ENCODE data around the gene RPS6KA4.

The RPS6KA4 gene

DNA sequence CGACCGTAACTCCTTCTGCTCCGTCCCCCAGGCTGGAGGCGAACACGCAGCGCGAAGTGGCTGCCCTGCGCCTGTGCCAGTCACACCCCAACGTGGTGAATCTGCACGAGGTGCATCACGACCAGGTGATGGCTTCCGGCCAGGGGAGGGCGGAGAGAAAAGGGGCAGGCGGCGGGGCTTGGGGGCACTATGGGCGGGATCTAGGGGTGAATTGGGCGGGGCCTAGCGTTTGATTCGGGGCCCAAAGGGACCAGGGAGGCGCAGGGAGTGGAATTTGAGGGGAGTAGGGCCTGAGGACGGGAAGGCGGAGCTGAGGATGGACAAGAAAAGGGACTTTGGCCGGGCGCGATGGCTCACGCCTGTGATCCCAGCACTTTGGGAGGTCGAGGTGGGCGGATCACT lies 9.7 kb downstream of the RPS6KA4 start:
- peaks cover 9% of the 10 kb centered on the region for H3K36me3 Mint-ChIP-seq
- no peaks in the 10 kb centered on the region for H3K9me3 Mint-ChIP-seq
- H3K27ac Mint-ChIP-seq: no peak overlapping the region
- no peak overlapping the region for H3K4me3 Mint-ChIP-seq
- H3K4me1 Mint-ChIP-seq: no peaks in the 10 kb centered on the region
- H3K27me3 Mint-ChIP-seq: no peaks in the 10 kb centered on the region

DNA sequence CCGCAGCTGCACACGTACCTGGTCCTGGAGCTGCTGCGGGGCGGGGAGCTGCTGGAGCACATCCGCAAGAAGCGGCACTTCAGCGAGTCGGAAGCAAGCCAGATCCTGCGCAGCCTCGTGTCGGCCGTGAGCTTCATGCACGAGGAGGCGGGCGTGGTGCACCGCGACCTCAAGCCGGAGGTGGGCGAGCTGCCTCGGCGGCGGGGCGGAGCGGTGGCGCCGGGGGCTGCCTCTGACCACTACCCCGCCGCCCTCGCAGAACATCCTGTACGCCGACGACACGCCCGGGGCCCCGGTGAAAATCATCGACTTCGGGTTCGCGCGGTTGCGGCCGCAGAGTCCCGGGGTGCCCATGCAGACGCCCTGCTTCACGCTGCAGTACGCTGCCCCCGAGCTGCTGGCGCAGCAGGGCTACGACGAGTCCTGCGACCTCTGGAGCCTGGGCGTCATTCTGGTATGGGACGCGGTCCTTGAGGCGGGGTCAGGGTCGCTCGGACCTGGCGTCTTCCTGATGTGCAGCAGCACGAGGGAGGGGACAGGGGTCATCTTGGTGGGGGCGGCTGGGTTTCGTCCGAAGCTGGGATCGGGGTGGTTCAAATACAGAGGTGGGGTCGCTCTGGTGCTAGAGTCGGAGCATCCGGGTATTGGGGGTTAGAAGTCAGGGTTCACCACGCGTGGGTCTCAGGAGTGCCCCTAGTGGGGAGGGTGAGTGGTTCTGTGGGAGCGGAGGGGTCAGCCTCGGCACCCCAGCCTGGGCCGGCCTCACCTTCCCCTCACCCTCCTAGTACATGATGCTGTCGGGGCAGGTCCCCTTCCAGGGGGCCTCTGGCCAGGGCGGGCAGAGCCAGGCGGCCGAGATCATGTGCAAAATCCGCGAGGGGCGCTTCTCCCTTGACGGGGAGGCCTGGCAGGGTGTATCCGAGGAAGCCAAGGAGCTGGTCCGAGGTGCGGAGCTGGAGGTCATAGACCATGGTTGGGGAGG lies 10.8 kb downstream of the RPS6KA4 start:
- Mint-ChIP-seq H3K4me3 (no peak overlapping the region), H3K9me3 (no peaks in the 10 kb centered on the region), H3K27ac (no peak overlapping the region), H3K36me3 (peaks cover 5% of the 10 kb centered on the region), H3K27me3 (no peaks in the 10 kb centered on the region), H3K4me1 (no peaks in the 10 kb centered on the region)

DNA sequence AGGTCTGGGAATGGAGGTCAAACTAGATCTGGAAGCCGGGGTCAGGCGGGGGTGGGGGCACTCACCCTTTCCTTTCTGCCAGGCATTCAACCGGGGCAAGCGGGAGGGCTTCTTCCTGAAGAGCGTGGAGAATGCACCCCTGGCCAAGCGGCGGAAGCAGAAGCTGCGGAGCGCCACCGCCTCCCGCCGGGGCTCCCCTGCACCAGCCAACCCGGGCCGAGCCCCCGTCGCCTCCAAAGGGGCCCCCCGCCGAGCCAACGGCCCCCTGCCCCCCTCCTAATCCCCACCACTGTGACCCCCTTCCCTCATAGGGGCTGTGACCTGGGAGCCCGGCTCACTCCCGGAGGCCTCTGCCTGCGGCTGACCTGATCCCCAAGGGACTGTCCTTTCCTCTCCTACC lies 12.2 kb downstream of the RPS6KA4 start:
- Mint-ChIP-seq H3K27ac (no peak overlapping the region), H3K27me3 (no peaks in the 10 kb centered on the region), H3K4me3 (no peak overlapping the region), H3K9me3 (no peaks in the 10 kb centered on the region), H3K36me3 (peaks cover 5% of the 10 kb centered on the region), H3K4me1 (no peaks in the 10 kb centered on the region)

DNA sequence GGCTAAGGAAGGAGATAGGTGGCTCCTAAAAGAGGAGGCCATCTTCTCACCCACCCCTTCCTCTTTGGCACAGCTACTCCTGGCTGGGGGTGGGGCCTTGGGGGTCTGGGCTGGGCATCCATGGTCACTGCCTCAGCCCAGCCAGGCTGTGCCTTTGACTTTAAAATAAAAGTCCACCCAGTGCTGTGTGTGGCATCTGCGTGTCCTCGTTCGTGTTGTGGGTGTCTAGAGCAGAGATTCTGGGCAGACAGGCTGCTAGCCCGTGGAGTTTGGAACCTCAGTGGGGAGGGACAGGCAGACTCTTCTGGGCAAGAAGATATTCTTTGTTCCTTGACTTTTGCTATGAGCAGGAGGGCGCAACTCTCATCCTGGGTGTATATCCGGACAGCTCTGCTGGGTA lies 13.1 kb downstream of the RPS6KA4 start:
- Mint-ChIP-seq H3K27ac (no peak overlapping the region), H3K36me3 (no peaks in the 10 kb centered on the region), H3K4me3 (no peak overlapping the region), H3K27me3 (no peaks in the 10 kb centered on the region), H3K4me1 (no peaks in the 10 kb centered on the region), H3K9me3 (no peaks in the 10 kb centered on the region)

DNA sequence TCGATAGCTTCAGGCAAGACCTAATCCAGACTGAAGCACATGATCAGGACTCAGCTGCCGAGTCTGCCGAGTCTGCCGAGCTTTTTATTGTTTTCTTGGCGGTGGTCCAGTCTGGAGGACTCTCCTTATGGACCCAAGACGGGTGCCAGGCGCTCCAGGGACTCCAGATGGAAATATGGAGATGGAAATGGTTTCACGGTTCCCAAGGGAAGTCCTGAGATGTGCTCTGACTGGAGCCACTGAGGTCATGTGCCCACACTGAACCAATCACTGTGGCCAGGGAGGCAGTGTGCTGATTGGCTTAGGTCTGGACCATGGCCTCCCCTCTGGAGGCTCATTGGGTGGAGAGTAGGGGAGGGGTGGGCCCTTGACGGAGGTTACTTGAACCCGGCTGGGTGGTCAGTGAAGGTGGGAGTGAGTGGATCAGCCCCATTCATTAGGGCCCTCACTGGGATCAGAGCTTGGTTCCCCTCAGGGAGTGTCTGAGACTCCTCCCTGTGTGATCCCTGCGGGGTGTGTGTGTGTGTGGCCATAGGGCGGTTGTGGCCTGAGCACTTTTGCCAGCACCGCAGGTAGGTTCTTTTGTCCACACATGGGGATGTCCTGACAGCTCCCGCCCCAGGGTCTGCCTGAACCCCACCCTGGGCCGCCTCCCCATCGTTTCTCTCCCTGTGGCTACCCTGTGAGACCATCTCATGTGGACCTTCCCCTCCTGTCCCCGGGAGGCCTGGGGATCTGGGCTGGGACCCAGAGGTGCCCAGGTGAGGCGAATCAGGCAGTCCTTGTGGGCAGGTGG lies 14.0 kb downstream of the RPS6KA4 start:
- Mint-ChIP-seq H3K36me3 (no peaks in the 10 kb centered on the region), H3K4me3 (no peak overlapping the region), H3K27me3 (no peaks in the 10 kb centered on the region), H3K4me1 (no peaks in the 10 kb centered on the region), H3K9me3 (no peaks in the 10 kb centered on the region), H3K27ac (no peak overlapping the region)

DNA sequence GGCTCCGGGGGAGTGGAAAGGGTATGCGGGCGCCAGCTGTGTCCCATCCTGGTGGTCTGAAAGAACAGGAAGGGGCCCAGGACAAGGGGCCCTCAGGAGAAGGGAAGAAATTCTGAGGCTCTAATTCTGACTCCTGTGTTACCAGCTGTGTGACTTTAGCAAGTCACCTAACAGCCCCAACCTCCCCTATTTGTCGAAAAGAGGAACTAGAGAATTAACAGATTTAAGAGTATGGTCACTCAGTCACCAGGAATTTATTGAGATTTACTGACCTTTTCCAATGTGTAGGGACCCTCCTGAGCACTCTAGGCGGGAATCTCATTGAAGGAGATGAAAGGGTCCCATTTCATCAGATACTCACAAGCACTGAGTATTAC lies 14.6 kb downstream of the RPS6KA4 start:
- Mint-ChIP-seq H3K36me3 (no peaks in the 10 kb centered on the region), H3K27me3 (no peaks in the 10 kb centered on the region), H3K27ac (no peak overlapping the region)

DNA sequence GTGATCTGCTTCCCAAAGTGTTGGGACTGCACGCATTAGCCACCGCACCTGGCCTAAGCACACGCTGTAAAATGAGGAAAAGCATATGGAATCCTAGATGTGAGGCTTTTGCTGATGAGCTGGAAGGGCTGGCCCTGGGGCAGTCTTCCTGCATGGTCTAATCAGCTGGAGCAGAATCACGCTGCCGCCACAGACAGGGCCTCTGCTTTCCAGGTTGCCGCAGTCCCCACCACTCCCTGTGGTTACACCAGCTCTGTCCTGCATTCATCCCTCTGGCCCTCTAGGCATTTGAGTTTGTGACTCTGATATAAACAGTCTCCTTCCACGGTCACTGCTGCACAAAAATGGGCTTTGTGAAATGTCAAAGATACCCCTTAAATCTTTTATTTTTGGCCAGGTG lies 17.1 kb downstream of the RPS6KA4 start:
- no peaks in the 10 kb centered on the region for H3K9me3 Mint-ChIP-seq
- H3K36me3 Mint-ChIP-seq: no peaks in the 10 kb centered on the region
- H3K4me3 Mint-ChIP-seq: no peak overlapping the region
- no peaks in the 10 kb centered on the region for H3K4me1 Mint-ChIP-seq
- no peak overlapping the region for H3K27ac Mint-ChIP-seq
- H3K27me3 Mint-ChIP-seq: no peaks in the 10 kb centered on the region

More for the DNA sequence above, 14.6 kb downstream of the RPS6KA4 start:
- H3K9me3 Mint-ChIP-seq: no peaks in the 10 kb centered on the region
- no peaks in the 10 kb centered on the region for H3K4me1 Mint-ChIP-seq
- H3K4me3 Mint-ChIP-seq: no peak overlapping the region

DNA sequence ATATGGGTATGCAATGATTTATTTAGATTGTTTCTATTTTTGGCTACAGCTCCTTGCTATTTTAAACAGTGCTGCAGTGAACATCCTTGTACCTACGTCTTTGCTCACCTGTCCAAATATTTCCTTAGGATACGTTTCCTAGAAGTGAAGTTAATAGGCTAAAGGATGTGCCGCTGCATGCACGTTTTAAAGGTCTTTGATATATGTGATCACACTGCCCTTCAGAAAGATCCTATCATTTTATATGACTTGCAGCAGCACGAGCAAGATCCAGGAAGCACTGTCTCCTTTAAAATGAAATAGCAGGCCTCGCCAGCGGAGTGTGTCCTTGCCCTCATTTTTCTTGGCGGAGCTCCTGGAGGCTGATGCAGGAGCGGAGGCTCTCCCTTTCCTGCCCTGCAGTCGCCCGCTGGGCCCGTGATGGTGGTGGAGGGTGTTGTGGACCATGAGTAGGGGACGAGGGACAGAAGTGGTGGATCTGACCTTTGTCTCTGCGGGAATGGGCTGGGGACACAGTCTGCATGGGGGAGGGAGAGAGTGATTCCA lies 19.4 kb downstream of the RPS6KA4 start:
- H3K27me3 Mint-ChIP-seq: no peaks in the 10 kb centered on the region
- no peak overlapping the region for H3K27ac Mint-ChIP-seq

DNA sequence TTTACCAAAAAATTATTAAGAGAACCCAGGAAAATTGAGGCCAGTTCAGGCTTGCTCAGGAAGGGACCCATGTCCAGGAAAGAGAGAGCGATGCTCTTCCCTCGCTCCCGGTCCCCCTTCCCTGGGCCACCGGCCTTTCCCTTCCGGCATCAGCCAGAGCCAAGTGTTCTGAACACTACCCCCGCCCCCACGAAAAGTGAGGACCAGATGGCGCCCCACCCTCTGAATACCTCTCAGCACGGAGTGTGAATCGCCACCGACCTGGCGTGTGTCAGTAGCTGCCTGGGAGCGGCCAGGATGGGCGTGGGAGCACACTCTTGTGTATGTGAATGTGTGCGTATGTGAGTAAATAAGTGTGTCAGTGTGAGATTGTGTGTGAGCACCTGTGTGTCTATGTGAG lies 20.2 kb downstream of the RPS6KA4 start:
- Mint-ChIP-seq H3K27ac (no peak overlapping the region), H3K36me3 (no peaks in the 10 kb centered on the region), H3K4me3 (no peak overlapping the region), H3K9me3 (no peaks in the 10 kb centered on the region), H3K4me1 (no peaks in the 10 kb centered on the region), H3K27me3 (no peaks in the 10 kb centered on the region)

More for the DNA sequence above, 19.4 kb downstream of the RPS6KA4 start:
- no peaks in the 10 kb centered on the region for H3K36me3 Mint-ChIP-seq
- H3K4me1 Mint-ChIP-seq: no peaks in the 10 kb centered on the region
- no peak overlapping the region for H3K4me3 Mint-ChIP-seq
- H3K9me3 Mint-ChIP-seq: no peaks in the 10 kb centered on the region

DNA sequence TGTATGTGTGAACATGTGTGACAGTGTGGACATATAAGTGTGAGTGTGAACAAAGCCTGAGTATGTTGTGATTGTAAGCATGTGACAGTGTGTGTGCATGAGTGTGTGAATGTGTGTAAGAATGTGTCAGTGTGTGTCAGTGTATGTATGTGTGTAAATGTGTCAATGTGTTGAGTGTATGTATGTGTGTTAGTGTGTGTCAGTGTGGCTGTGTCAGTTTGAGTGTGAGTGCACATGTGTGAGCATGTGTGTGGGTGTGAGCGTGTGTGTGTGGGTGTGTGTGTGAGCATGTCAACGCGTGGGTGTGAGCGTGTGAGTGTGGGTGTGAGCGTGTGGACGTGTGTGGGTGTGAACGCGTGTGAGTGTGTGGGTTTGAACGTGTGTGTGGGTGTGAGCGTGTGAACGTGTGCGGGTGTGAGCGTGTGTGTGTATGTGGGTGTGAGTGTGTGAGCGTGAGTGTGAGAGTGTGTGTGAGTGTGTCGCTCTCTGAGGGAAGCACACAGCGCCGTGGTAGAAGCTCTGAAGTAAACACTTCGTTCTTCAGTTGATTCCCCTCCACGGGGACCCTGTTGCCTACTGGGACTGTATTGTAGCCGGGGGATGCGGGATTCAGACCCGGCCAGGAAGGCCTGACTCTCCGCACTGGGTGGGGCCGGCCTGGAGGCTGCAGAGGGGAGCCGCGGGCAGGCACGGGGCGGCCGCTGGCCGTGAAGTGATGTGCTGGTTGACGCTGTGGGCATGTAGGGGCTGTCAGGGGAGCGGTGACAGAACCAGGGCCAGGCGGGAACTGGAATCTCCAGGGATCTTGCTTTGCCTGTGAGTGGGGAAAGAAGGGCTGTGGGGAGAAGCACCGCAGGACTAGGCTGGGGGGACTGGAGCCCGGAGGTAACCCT lies 21.1 kb downstream of the RPS6KA4 start:
- no peak overlapping the region for H3K4me3 Mint-ChIP-seq
- no peaks in the 10 kb centered on the region for H3K36me3 Mint-ChIP-seq
- H3K27ac Mint-ChIP-seq: no peak overlapping the region
- no peaks in the 10 kb centered on the region for H3K4me1 Mint-ChIP-seq
- H3K27me3 Mint-ChIP-seq: no peaks in the 10 kb centered on the region
- H3K9me3 Mint-ChIP-seq: no peaks in the 10 kb centered on the region

DNA sequence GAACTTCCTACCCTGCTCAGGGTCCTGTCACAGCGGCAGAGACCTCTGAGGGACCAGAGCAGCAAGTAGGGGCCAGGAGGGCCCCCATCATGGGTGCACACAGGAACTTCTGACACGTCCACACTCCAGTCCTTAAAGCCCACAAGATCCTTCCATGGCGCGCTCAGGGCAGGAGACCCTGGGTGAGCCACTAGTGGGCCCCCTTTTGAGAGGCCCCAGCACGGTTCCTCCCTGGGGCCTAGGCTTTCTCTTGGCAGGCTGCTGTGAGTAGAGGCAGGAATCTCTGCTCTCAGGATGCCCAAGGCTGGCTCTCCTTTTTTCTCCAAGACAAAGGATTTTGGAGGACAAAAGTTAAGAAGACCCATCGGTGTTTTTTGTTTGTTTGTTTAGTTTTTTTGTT lies 22.4 kb downstream of the RPS6KA4 start:
- Mint-ChIP-seq H3K27ac (no peak overlapping the region), H3K4me1 (peaks cover 4% of the 10 kb centered on the region), H3K9me3 (no peaks in the 10 kb centered on the region), H3K4me3 (no peak overlapping the region), H3K36me3 (no peaks in the 10 kb centered on the region), H3K27me3 (no peaks in the 10 kb centered on the region)

DNA sequence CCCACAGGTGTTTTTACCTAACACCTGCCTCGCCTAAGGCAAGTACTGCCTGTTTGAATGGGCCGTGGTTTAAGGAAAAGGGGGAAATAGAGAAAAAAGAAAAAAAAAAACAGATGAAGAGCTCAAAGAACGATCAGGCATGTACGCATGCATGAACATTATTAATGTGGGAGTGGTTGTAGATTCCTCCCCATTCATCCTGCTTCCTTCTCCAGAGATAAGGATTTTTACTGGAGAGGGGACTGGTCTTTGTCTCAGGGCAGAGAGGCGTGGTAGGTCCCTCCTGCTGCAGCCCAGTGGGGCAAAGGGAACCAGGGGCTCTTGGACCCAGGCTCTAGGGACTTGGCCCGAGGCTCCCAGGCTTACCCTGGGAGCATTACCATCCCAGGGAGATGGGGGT lies 23.1 kb downstream of the RPS6KA4 start:
- no peaks in the 10 kb centered on the region for H3K9me3 Mint-ChIP-seq
- no peak overlapping the region for H3K27ac Mint-ChIP-seq
- peaks cover 6% of the 10 kb centered on the region for H3K4me1 Mint-ChIP-seq
- H3K36me3 Mint-ChIP-seq: no peaks in the 10 kb centered on the region
- no peaks in the 10 kb centered on the region for H3K27me3 Mint-ChIP-seq
- H3K4me3 Mint-ChIP-seq: no peak overlapping the region

DNA sequence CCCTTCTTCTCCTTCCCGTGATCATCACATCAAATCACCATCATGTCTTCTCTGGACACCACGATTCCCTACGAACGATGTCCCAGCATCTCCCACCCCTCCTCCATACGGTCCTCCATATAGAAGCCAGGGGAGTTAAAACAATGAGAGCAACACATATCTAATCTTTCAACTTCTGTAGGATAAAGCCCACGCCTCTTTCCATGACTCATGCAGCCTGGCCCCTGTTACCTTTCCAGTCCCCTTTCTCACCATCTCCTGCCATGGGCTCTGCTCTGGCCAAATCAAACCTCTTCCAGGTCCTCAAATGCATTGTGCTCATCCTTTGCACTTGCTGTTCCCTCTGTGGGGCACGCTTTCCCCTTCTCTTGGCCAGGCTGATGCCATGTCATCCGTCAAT lies 23.6 kb downstream of the RPS6KA4 start:
- H3K4me3 Mint-ChIP-seq: no peak overlapping the region
- H3K9me3 Mint-ChIP-seq: no peaks in the 10 kb centered on the region
- peaks cover 6% of the 10 kb centered on the region for H3K4me1 Mint-ChIP-seq
- H3K27ac Mint-ChIP-seq: no peak overlapping the region
- H3K36me3 Mint-ChIP-seq: no peaks in the 10 kb centered on the region
- no peaks in the 10 kb centered on the region for H3K27me3 Mint-ChIP-seq

DNA sequence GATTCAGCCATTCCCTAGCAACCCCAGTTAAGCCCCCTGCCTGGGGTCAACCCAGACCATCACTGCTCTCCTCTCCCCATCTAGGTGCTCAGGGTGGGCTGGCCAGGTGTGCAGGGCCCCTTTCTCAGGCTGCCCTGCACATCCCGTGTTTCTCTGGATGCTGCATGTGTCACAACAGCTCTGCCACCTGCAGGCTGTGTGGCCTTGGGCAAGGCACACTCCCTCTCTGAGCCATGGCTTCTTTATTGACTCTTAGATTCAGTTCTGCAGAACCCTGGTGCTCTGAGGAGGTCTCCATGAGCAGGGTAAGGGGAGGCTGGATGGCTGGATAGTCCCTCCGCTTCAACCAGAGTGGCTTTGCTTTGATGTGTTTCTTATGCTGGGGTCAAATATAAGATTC lies 24.6 kb downstream of the RPS6KA4 start:
- peaks cover 6% of the 10 kb centered on the region for H3K4me1 Mint-ChIP-seq
- no peak overlapping the region for H3K4me3 Mint-ChIP-seq
- no peaks in the 10 kb centered on the region for H3K9me3 Mint-ChIP-seq
- no peak overlapping the region for H3K27ac Mint-ChIP-seq
- H3K36me3 Mint-ChIP-seq: no peaks in the 10 kb centered on the region
- no peaks in the 10 kb centered on the region for H3K27me3 Mint-ChIP-seq

DNA sequence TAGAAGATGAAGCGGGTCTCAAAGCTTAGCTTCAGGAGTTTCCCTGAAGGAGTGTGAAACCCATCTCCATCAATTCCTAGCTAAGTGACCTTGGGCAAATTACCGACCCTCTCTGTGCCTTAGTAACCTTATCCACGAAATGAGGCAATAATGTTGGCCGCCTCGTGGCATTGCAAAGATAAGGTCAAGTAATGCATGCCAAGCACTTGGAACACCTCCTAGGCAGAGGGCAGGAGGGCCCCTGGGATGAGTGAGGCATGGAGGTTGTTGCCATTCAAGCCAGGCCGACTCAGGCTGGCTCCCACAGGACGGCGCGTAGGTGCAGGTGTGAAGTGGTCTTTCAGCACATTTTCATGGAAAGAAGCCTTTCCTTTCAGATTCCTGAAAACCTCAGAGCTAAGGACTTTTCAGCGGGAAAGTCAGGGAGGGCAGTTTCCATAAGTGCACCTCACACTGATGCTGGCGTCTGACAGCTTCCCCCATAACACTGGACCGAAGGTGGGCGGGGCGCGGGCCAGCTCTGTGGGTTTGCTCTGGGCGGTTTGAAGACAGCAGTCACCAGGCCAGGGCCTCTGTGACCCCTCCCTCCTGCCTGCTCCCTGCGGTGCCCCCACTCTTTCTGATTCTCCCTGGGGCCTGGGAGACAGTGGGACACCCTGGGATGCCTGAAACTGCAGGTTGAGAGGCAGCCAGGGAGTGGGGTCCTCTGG lies 25.2 kb downstream of the RPS6KA4 start:
- no peak overlapping the region for H3K27ac Mint-ChIP-seq
- no peaks in the 10 kb centered on the region for H3K36me3 Mint-ChIP-seq
- no peaks in the 10 kb centered on the region for H3K9me3 Mint-ChIP-seq
- peaks cover 6% of the 10 kb centered on the region for H3K4me1 Mint-ChIP-seq
- H3K27me3 Mint-ChIP-seq: no peaks in the 10 kb centered on the region
- no peak overlapping the region for H3K4me3 Mint-ChIP-seq

All from activated naive CD4-positive, alpha-beta T cell treated with anti-CD3 and anti-CD28 coated beads, Interleukin-2, amount 50 U/mL, for 24 hours (primary cell).